ENCODE data around the gene TLR9.
A peak's percentile ranks its signal among the peaks of the same experiment; 100 is the strongest.

Gene TLR9

DNA sequence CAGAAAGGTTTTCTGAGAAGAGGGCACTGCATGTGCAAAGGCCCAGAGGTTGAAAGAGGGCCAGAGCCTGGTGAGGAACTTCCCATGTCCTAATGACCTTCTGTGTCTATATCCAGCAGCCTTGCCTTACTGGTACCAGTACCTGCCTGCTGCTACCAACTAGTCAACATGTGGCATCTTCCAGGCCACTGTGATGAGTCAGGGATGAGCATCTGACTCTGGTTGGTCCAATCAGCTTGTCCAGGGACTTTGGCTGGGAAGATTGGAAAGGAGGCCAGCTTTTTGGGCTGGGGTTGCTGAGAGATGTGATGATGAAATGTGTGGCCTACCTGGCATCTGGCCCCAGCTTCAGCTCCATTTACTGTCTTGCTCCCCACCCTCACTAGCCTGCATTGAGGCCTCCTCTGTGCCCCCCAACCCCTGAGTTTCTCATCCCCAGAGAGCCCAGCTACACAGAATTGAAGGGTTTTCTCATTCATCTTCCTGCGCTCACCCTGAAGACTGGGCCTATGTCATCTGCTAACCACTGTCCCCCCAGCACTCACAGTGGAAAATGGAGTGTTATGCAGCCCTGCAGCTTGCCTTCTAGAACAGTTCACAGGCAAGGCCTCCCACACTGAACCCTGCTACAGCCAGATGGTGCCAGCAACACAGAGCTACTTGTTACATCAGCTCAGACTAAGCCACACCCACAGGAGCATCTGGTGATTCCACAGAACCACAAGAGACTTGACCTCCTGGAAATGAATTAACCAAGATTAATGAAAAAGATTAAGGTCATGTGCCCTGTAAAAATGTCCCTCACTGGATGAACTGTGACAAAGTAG is 14.8 kb upstream of the TLR9 start:
- peak overlapping the region; percentile 98 for H3K4me3 ChIP-seq (ENCODE audit: low read depth, low read length)
- TF ChIP-seq, protein P1, sequence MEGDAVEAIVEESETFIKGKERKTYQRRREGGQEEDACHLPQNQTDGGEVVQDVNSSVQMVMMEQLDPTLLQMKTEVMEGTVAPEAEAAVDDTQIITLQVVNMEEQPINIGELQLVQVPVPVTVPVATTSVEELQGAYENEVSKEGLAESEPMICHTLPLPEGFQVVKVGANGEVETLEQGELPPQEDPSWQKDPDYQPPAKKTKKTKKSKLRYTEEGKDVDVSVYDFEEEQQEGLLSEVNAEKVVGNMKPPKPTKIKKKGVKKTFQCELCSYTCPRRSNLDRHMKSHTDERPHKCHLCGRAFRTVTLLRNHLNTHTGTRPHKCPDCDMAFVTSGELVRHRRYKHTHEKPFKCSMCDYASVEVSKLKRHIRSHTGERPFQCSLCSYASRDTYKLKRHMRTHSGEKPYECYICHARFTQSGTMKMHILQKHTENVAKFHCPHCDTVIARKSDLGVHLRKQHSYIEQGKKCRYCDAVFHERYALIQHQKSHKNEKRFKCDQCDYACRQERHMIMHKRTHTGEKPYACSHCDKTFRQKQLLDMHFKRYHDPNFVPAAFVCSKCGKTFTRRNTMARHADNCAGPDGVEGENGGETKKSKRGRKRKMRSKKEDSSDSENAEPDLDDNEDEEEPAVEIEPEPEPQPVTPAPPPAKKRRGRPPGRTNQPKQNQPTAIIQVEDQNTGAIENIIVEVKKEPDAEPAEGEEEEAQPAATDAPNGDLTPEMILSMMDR (IDR thresholded peaks at IDR 0.05; ENCODE audit: borderline replicate concordance, insufficient read depth, low read depth, low read length), result no peak

DNA sequence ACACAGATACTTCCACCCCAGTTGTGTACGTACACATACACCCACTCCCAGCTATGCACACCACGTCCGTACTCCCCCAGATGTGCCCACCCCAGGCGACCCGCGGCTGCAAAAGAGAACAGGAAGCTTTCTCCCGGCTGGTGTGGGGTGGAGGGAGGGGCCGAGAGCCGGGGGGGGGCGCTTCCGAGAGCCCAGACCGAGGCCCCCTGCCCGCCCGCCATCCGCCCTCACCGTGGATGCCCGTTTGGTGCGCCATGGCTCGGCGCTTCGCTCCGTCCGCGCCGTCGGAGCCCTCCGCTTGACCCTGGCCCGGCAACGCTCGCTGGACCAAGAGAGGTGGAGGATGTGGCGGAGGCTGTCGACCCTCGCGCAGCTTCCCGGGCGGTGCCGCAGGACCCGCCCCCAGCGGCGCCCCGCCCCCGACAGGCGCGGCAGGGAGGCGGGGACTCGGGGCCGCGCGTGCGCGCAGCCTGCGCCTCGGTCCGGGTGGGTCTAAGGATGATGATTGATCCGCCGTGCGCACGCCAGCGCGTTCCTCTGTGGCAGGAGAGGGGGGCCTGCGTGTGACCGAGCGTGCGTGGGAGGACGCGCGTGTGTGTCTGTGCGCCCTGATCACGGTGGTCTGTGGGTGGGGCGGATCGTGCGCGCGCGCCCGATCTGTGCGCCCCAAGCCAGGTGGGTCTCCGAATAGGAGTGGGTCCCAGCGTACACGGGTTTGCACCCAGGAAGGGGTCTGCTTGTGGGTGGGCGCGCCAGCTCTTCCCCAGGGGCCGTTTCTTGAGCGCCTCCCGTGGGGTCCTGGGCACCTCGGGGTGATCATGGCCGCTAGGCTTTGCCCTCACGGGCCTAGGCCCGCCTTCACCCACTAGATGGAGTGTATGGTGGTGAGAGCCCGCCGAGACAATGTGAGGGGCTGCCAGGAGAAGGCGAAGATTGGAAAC is 13.6 kb upstream of the TLR9 start, which contains the start of gene TWF2:
Gene TWF2, minus strand, starts transcription at position 398 of the 941 bp plus-strand sequence. Its CDS starts 142 bp downstream, at position 256.
- TF ChIP-seq, protein P1 (IDR thresholded peaks at IDR 0.05; ENCODE audit: borderline replicate concordance, insufficient read depth, low read depth, low read length), result peak; percentile 49; the same call in 1 of the 2 replicates
- peak within 1 kb of the TSS; percentile 98 for H3K4me3 ChIP-seq (ENCODE audit: low read depth, low read length)

DNA sequence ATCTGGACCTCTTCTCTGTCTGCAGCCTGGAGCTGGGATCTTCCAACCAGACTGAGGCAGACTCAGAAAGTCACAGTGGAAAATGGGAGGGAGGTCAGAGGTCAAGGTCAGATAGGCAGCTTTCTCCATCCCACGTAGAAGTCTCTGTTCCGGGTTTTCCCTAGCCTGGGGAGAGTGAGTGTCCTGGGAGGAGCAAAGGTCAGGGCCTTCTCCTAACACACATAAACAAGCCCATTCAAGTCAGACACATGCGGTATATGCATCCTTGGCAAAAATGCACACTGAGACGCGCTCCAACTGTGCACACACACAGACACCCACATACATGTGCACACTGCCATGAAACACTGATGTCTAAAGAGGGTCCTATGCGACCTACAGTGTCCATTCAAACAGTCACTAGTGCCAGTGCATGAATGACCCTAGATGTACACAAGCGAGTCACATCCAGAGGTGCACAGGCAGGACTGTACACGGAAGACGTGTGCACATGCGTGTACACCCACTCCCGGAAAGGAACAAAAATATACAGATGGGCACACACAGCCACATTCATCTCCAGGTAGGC is 12.8 kb upstream of the TLR9 start:
- TF ChIP-seq, protein P1 (IDR thresholded peaks at IDR 0.05; ENCODE audit: borderline replicate concordance, insufficient read depth, low read depth, low read length), result no peak
- H3K4me3 ChIP-seq (ENCODE audit: low read depth, low read length), result peak overlapping the region; percentile 98

DNA sequence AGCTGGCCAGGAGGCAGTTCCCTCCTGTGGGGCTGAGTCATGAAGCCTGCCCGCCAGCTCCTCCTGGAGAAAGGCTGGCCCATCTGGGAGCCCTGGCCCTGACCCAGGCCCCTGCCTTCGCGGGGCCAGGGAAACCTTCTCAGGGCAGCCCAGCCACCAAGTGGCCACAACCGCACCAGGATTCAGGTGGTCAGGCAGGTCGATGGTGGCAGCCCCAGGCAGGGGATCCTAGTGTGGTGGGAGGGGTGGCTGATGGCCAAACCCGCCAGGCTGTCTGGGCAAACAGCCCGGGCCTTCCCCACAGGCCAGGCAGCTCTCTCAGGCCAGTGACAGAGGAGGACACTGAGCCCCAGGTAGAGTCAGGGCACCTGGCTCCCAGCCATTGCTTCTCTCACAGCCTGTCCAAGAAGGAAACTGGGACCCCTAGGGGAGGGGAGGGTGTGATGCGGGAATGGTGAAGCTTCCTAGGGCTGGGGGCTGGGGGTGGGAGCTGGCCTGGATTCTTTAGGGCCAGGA is 12.3 kb upstream of the TLR9 start:
- peak overlapping the region; percentile 98 for H3K4me3 ChIP-seq (ENCODE audit: low read depth, low read length)
- TF ChIP-seq, protein P1 (IDR thresholded peaks at IDR 0.05; ENCODE audit: borderline replicate concordance, insufficient read depth, low read depth, low read length), result no peak

DNA sequence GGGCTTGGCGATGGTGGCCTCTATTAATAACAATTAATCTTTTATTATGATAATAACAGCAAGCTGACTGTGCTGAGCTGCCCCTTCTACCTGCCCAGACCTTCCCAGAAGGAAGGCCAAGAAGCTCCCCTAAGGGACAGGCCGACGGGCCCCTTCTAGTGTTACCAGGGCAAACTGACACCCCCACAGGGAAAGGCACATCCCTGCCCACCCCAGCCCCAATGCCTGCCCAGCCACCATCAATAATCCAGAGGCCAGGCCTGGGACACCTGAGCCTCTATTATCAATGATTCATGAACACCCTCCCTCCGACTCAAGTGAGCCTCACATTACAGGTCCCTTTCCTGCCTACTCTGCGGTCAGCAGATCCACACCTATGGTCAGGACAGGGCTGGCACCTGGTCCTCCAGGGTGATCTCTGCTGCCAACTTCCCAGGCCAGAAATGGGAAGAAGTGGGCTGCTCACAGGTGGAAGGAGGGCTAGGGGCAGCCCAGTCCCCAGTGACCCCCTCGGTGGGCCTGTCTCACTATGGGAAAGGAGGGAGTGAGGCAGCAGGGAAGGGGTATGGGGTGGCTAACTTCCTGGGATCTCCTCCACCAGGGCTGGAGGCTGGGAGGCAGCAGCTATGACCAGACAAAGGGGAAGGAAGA is 11.7 kb upstream of the TLR9 start:
- peak overlapping the region; percentile 98 for H3K4me3 ChIP-seq (ENCODE audit: low read depth, low read length)
- TF ChIP-seq, protein P1 (IDR thresholded peaks at IDR 0.05; ENCODE audit: borderline replicate concordance, insufficient read depth, low read depth, low read length), result no peak

DNA sequence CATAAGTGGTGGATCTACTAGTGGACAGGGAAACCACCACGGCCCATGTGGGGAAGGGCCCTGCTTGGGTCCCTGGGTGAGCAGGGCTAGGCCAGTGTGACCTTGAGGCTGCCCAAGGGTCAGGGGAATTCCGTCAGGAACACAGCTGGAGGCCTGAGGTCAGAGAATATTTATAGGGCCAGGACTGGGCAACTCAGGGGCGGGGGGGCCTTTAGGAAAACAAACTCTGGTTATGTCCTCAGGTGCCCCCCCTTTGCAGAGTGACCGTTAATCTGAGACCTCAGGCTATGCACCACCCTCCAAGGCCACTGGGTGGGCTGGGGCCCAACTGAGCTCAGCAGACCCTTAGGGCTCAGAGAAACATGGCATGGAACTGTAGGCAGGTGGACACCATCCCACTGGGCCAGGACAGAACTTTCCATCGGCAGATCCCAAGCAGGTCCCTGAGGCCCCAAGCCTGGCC is 11.0 kb upstream of the TLR9 start:
- TF ChIP-seq, protein P1 (IDR thresholded peaks at IDR 0.05; ENCODE audit: borderline replicate concordance, insufficient read depth, low read depth, low read length), result 0 out of 2 replicates have a peak, but pooled peaks have one; percentile 12
- no peak overlapping the region for H3K4me3 ChIP-seq (ENCODE audit: low read depth, low read length)

Measured in GM12875 (cell line).